A549 treated with Mapracorat at 1 μM for 4 hours (cell line): ENCODE data around the gene ABHD11. TPM values are rescaled to one million over a fixed set of nuclear protein-coding genes. Genes with fewer than 3 reads are reported as not detected.

ENCODE experiments used
- total RNA-seq: library from RNA; stranded (reverse); fragments of 200-300 nt; extraction: Qiagen RNA extraction; gene quantifications from 5 replicates; pipeline ENCODE4 v1.2.3, GENCODE V29; 2022

Gene ABHD11
- total RNA-seq, result 21.2 to 29.3 TPM (median 24.5 TPM) in 5 replicates

GRCh38 chr7:73738612-73739386, at the start of gene ABHD11:
Gene ABHD11, minus strand, starts transcription at chr7:73738802. Its CDS starts 32 bp downstream, at chr7:73738770.

GRCh38 chr7:73770002-73770859, 31.6 kb upstream of the ABHD11 start, which contains the start of gene CLDN3:
Gene CLDN3, minus strand, starts transcription at chr7:73770270. Its CDS starts 221 bp downstream, at chr7:73770049.

GRCh38 chr7:73718905-73719805, 19.4 kb downstream of the ABHD11 start, which contains the start of gene STX1A:
Gene STX1A, minus strand, starts transcription at chr7:73719669. Its CDS starts 38 bp downstream, at chr7:73719631.

Other genes with a start within 250 kb of the ABHD11 start
- gene BAZ1B, start 216.5 kb downstream of the ABHD11 start, total RNA-seq, result 49.8 to 60.2 TPM (median 56.6 TPM) in 5 replicates
- 63.4 to 77.8 TPM (median 69.0 TPM) in 5 replicates for gene BCL7B, start 181.1 kb downstream of the ABHD11 start, total RNA-seq
- gene TBL2, start 160.2 kb downstream of the ABHD11 start, total RNA-seq, result 48.4 to 52.2 TPM (median 50.4 TPM) in 5 replicates
- 0.61 to 1.6 TPM (median 0.95 TPM) in 5 replicates for gene MLXIPL, start 114.3 kb downstream of the ABHD11 start, total RNA-seq
- 3.3 to 6.4 TPM (median 5.5 TPM) in 5 replicates for gene VPS37D, start 71.0 kb downstream of the ABHD11 start, total RNA-seq
- 7.6 to 10.1 TPM (median 9.8 TPM) in 5 replicates for gene DNAJC30, start 55.3 kb downstream of the ABHD11 start, total RNA-seq
- 127 to 156 TPM (median 131 TPM) in 5 replicates for gene BUD23, start 55.2 kb downstream of the ABHD11 start, total RNA-seq
- 69.1 to 86.4 TPM (median 73.5 TPM) in 5 replicates for gene STX1A, start 19.1 kb downstream of the ABHD11 start, total RNA-seq
- 1.7 to 3.9 TPM (median 3.5 TPM) in 5 replicates for gene CLDN3, start 31.5 kb upstream of the ABHD11 start, total RNA-seq
- 3.1 to 6.1 TPM (median 3.9 TPM) in 5 replicates for gene CLDN4, start 92.2 kb upstream of the ABHD11 start, total RNA-seq
- 6.3 to 12.0 TPM (median 10.8 TPM) in 5 replicates for gene METTL27, start 103.7 kb upstream of the ABHD11 start, total RNA-seq
- 0.16 to 0.40 TPM (median 0.22 TPM) in 3 of 5 replicates, not detected in the others for gene TMEM270, start 122.4 kb upstream of the ABHD11 start, total RNA-seq